Ureter (tissue), 1 donor: ENCODE data around the gene ITPRIPL2. TPM values are rescaled to one million over a fixed set of nuclear protein-coding genes. Genes with fewer than 3 reads are reported as not detected.

ENCODE experiments used
- DNase-seq: peaks from one replicate; pipeline ENCODE4 v3.0.0-alpha.2; 2020; ENCODE audit warnings: low spot score
- total RNA-seq: library from RNA; stranded (reverse); gene quantifications from one replicate; pipeline ENCODE4 v1.2.4, GENCODE V29; 2023
- donor health status: DM: yes; HTN: yes; CAD: no.

ITPRIPL2 gene
- total RNA-seq, 1 donor from 2014 or later, result 61.3 TPM

DNA sequence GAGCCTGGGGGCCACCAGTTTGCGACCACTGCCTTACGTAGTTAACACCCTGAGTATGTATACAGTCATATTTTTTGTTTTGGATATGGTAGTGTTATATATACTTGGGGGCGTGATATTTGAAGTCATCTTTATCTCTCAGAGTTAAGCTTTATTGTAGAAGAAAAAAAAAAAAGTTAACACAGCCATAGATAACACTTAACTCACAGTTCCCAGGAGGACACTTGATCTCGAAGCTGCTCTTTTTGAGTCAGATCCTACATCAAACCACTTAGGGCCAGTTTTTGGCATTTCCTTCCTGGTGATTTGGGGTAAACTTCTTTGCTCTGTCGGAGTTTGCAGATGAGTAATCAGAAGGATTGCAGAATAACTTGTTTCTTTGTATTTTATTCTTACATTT is 5.8 kb downstream of the ITPRIPL2 start:
- DNase-seq, result no peak

DNA sequence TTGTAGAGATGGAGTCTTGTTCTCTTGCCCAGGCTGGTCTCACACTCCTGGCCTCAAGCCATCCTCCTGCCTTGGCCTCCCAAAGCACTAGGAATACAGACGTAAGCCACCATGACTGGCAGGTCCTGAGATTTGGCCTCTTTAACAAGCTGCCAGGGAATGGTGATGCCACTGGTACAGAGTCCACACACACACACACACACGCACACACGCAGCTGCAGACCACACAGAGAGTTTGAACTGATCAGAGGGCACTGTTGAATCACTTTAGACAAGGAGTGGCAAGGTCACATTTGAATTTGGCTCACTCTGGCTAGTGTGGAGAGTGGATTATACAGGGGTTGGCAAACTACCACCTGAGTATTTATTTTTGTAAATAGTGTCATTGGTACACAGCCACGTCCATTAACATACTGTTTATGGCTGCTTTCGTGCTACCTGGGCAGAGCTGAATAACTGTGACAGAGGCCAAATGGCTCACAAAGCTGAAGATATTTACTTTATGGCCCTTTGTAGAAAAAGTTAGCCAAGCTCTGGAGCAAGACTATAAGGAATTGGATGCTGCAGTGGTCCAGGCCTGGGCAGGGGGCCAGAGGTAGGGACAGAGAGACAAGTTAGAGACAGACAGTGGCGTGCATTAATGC is 9.9 kb downstream of the ITPRIPL2 start:
- DNase-seq, result no peak

DNA sequence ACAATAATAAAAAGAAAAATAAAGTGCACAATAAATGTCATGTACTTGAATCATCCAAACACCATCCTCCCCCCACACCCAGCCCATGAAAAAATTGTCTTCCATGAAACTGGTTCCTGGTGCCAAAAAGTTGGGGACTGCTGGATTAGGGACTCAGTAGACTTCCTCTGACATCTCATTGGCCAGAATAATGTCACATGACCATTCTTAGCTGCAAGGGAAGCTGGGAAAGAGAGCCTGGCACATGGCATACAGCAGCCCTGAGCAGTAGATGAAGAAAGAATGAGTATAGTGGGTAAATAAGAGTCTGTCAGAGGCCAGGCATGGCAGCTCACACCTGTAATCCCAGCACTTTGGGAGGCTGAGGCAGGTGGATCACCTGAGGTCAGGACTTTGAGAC is 12.5 kb downstream of the ITPRIPL2 start:
- no peak for DNase-seq

DNA sequence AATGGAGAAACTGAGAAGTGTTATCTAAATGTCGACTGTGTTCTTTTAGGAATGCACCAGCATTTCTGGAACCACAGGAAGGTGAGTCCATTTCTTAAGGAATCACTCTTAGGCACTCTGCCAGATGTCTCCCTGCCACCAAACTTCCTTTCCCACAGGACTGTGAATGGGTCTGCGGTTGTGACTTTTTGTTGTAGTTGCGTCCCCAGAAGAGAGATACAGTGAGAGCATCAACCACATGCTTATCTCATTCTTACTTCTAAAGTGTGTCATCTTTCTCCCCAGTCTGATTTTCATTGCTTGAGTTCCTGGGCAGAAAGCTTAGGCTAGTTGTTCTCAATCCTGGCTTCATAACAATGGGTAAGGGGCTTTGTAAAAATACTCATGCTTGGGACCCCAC is 13.4 kb downstream of the ITPRIPL2 start:
- no peak for DNase-seq

DNA sequence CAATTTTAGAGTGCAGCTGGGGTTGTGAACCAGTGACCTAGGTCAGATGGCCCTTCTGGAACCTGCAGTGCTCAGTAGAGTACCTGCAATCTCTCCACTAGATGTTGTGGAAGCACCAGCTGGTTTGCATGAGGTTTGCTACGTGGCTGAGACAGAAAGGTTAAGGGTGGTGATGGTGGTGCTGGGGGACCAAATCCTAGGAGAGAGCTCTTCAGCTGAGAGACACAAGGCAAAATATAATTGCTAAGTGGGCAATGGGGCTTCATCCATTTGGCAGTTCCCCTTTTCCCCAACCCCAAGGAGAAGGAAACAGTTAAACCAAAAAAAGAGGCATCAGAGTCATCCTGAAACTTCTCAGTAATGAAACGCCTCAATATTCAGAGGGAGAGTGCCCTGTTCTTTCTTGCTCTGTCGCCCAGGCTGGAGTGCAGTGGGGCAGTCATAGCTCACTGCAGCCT is 13.9 kb downstream of the ITPRIPL2 start:
- no peak for DNase-seq

DNA sequence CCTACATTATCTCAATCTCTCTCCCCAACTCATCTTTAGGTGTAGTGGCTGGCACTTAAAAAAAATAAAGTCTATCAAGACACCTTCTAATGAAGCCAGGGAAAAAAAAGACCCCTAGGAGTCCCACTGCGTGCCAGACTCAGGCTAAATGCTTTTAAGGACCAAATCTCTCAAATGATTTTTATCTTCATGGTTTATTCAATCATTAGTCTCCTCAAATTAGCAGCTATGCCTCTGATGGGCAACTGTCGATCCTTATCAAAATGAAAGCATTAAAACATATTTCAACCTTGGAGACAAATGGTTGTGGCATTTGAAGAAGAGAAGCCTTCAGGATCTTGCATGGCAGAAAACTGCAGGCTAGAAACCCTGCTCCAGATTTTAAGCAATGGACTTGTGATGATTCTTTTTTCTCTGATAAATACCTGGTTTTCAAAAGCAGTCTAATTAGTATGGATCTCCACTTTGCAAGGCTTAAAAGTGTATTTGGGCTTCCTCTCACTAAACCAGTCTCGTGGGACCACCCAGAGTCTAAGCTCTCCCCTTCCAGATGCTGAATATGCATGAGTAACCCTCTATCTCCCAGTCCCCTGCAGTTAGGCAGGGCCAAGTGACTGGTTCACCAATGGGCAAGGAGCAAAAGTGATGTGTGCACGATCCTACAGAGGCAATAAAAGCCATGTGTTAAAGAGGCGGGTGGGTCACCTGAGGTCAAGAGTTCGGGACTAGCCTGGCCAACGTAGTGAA is 14.9 kb downstream of the ITPRIPL2 start:
- DNase-seq, result no peak

DNA sequence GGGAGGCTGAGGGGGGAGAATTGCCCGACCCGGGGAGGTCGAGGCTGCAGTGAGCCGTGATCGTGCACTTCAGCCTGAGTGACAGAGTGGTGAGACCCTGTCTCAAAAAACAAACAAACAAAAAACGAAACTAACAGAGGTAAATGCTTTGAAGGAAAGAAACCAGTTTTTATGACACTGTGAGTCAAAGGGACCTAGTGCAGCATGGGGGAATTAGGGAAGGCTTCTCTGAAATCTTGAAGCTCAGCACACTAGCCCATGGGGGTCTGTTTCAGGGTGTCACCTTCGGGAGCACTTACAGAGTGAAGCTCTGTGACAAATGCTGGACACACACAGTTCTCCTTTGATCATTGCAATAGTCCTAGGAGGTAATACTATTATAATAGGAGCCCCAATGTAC is 16.6 kb downstream of the ITPRIPL2 start:
- DNase-seq, result no peak

DNA sequence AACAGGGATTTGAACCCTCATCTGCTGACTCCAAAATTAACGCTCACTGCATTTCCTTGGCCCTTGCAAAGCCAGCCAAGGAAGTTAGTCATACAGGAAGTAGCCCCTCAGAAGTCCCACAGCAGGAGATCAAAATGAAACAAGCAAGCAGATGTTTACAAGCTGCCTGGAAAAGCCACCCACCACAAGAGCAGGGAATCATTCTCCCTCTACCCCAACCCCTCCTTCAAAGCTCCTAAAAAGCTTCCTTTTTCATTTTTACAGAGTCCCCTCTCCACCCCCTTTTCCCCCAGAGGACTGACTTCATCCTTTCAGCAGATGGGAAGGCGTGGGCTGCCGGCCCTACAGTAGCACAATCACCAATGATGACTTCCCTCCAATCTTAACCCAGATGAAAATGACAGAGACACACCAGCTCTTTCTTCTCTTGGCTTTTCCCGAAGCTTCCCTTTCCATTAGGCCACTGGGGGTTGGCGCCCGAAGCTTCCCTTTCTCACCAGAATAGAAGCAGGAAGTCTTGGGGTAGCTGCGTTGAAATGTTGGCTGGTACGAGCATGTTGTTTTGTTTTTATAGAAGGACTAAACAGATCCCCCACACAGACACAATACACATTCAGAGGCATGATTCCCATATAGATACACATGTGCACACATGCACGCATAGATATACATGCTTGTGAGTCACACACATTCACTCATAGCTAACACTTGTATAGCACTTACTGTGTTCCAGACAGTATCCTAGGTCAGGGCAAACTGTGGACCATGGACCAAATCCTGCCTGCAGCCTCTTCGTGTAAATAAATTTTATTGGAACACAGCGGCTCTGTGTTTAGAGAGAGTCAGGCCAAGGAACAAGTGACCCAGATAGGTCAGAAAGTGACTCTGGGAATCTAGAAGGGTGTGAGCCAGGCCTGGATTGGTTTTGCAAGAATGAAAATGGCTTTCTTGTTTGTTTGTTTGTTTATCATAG is 17.4 kb downstream of the ITPRIPL2 start:
- DNase-seq, result no peak

DNA sequence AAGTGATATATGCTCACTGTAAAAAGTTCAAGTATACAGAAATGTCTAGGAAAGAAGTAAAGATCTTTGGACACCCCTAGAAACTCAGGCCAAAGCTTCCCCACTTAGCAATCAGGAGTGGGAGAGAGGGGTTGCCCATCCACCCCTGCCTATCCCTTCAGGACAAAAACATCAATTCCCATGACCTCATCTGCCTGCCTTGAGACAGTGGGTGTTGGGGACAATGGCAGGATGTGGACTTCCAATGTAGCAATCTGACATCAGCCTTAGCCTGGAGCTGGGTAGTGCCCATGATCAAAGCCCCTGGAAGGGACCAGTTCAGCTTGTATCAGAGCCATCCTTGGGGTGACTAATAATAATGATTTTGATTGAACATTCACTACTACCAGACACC is 18.1 kb downstream of the ITPRIPL2 start:
- no peak for DNase-seq

DNA sequence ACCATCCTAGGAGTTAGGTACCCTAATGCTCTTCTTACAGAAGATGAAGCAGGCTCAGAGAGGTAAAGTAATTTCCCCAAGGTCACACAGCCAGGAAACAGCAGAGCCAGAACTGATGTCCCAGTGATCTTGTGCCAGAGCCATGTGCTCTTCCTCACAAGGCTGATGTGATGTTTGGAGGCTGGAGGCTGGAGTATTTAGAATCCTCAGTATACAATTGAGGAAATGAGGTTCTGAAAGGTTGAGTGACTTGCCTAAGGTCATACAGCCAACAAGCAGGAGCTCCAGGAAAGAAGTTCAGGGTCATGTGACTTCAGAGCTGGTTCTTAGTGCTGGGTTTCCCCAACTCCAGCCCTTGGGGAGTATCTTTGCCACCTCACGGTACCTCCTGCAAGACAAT is 18.5 kb downstream of the ITPRIPL2 start:
- DNase-seq, result no peak

DNA sequence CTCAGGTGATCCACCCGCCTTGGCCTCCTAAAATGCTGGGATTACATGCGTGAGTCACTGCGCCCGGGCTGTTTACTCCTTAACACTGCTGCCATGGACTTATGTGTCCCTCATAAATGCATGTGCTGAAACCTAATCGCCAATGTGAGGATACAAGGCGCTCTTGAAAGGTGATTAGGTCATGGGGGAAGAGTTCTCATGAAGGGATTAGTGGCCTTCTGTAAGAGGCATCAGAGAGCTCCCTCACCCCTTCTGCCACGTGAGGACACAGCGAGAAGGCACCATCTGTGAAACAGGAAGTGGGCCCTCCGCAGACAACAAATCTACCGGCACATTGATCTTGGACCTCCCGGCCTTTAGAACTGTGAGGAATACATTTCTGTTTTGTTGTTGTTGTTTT is 19.1 kb downstream of the ITPRIPL2 start:
- no peak for DNase-seq

DNA sequence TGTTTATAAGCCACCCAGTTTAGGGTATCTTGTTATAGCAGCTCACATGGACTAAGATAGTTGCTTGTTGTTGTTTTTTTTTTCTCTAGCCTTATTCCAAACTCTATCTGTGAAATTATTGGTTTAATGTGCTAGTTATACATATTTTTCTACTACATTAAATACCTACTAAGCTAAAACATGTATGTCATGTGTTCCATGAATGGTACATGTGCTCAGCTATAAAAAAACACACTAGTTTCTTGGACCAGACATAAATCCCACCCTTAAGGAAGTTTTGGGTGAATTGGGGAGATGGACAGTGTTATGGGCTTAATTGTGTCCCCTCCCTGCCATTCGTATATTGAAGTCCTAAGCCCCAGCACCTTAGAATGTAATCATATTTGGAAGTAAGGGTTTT is 19.8 kb downstream of the ITPRIPL2 start:
- DNase-seq, result no peak

DNA sequence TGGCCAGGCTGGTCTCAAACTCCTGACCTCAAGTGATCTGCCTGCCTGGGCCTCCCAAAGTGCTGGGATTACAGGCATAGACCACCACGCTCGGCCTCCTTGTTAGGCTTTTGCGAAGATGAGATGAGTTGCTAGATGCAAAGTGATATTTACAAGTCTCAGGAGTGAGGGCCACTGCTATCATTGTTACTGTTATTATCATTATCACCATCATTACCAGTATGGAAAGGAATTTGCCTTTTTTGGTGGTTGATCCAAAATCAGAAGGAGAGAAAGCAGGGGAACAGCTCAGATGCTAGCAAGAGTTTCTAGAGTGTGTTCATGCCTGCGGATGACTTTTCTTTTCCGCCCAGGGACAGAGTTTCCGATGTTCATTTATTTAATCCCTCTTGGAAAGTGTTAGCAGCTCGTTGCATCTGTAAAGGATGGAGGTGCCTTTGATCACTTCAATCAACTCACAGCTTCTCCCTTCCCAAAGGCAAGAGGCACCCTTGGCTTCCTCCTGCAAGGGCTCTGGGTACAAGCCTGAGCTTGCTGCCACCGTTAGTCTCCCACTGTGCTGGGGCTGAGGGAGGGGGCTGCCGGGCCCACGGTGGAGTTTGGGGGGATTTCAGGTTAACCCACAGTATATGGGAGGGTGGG is 21.6 kb downstream of the ITPRIPL2 start:
- no peak for DNase-seq

DNA sequence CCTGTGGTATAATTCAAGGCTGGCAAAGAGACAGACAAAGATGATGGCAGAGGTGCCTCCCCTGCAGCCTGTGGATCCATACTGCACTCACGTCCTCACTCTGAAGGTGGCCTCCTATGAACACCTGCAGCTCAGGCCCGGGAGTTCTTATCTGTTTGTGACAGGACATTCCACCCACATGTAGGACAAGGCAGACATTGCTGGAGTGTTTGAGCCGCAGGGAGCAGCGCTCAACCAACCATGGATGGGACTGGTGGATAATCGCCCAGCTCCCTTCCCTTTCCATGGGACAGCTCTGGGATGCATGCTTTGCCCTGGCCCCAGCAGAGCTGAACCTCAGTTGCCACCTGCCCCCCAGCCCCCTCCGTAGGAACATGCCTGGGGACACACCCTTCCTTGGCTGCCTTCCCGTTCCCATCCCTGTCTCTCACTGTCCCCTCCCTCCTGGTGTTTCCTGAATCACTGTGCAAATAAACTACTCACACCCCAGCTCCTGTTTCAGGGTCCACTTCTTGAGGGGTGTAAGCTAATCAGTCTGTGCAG is 22.2 kb downstream of the ITPRIPL2 start:
- DNase-seq, result peak; percentile 81

DNA sequence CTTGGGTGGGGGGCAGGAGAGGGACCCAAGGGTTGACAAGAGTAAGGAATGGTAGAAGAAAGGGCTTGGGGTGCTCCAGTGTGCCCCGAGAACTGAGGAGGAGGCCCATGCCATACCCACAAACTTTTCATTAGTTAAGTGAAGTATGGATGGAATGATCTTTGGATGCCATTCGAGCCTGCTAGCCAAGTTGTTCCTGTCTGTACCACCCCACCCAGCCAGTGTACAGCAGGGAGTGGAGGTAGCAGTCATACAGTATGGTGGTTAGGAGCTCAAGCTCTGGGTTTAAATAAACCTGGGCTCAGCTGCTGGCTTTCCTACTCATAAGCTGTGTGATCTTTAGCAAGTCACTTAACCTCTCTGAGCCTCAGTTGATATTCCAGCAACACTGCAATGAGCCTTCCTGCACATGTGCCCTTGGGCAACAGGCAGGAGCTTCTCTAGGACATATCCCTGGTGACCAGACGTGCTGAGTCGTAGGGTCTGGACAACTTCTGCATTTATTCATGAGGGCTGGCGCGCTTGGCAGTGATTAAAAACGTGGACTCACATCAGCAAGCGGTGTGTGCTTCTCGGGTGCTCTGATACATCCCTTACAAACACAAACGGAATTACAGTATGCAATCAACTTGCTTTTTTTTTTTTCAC is 22.9 kb downstream of the ITPRIPL2 start:
- DNase-seq, result no peak

DNA sequence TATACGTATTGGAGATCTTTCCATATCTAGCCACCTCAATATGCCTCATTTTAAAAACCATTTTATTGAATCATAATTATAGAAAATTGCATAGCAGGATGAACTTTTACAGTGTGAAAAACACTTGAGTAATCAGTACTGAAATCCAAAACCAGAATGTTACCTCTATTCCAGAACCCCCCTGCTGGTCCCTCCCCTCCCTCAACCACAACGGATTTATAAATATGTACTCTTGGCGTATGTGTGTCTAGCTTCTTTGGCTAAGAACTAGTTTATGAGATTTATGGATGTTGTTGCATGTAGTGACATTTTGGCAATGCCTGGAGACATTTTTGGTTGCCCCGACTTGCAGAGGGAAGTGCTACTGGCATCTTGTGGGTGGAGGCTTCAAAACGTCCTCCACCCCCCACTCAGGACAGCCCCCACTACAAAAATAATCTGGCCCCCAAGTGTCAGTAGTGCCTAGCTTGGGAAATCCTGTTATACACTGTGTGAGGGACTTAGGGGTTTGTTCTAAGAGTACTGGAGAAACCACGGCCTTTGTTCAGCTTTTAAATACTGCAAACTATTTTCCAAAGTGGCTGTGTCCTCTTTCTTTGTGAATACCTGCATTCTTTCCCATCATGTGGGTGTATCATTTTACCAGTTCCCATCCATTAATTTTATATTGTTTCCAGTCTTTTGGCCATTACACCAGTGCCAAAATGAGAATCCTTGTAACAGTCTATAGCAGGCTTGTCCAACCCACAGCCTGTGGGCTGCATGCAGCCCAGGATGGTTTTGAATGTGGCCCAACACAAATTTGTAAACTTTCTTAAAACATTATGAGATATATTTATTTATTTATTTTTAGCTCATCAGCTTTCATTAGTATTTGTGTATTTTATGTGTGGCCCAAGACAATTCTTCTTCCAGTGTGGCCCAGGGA is 23.7 kb downstream of the ITPRIPL2 start:
- no peak for DNase-seq

DNA sequence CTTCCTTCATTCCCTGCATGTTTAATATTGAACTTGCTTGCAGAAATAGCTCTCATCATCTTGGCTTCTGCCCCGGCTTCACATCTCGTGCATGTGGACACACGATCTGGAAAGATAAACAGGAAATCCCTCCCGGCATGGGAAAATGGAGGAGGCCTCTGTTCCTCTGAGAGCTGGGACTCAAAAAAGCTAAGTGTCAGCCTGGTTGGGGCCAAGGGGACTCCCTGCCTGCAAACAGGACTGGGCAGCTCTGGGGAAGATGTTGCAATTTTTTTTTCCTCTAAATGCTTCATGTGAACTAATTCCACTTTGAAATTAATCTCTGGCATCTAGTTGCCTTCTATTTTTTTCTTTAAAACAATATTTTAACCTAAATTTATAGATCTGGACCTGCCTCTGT is 24.8 kb downstream of the ITPRIPL2 start:
- peak; percentile 87 for DNase-seq

DNA sequence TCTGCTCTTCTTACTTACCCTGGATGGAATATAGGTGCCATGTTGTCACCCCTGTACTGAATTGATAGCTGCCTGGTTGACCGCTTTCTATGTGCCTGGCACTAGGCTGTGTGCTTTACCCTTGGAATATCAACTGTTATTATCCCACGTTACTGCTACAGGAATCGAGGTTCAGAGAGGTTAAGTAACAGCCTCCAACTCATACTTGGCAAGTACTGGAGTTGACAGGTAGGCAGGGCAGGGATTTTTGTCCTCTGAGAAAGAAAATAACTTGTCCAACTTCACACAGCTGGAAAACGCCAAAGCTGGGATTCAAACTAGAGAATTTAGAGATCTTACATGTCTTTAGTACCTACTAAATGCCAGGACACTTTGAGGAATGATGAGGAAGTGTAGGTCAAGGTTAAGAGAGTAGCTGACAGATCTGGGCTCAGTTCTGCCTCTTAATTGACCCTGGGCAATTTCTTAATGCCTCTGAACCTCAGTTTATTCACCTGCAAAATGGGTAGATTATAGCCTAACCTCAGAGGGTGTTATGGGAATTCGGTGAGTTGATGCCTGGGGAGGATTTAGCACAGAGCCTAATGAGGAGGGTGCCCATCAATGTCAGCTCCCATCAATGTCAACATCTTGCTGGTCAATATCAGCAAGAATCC is 25.8 kb downstream of the ITPRIPL2 start:
- no peak for DNase-seq

DNA sequence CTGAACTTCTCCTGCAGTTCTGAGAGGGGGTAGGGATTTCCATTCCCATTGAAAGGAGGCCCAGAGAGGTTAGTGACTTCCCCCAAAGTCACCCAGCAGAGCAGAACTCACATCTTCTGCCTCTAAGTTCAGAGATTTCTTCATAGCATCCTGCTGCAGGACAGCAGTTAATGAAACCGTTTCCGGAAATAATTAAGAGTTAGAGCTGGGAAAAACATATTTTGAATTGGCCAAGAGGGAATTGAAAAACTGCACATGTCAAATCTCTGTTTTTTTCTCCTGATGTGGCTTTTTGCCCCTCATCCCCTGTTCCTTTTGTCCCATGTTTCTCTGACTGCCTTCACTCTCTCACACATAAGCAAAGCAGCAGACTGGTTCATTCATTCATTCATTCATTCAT is 26.6 kb downstream of the ITPRIPL2 start:
- DNase-seq, result no peak
